ENCODE measurements around the gene FICD. TPM values are rescaled to one million over a fixed set of nuclear protein-coding genes. Genes with fewer than 3 reads are reported as not detected.

The FICD gene
- total and polyA plus RNA-seq, 9 of the 15 experiments (the other 6 are each of a cell fraction or from before 2014, with no cell fraction given): 0.88 to 4.5 (median 1.9) TPM

DNA sequence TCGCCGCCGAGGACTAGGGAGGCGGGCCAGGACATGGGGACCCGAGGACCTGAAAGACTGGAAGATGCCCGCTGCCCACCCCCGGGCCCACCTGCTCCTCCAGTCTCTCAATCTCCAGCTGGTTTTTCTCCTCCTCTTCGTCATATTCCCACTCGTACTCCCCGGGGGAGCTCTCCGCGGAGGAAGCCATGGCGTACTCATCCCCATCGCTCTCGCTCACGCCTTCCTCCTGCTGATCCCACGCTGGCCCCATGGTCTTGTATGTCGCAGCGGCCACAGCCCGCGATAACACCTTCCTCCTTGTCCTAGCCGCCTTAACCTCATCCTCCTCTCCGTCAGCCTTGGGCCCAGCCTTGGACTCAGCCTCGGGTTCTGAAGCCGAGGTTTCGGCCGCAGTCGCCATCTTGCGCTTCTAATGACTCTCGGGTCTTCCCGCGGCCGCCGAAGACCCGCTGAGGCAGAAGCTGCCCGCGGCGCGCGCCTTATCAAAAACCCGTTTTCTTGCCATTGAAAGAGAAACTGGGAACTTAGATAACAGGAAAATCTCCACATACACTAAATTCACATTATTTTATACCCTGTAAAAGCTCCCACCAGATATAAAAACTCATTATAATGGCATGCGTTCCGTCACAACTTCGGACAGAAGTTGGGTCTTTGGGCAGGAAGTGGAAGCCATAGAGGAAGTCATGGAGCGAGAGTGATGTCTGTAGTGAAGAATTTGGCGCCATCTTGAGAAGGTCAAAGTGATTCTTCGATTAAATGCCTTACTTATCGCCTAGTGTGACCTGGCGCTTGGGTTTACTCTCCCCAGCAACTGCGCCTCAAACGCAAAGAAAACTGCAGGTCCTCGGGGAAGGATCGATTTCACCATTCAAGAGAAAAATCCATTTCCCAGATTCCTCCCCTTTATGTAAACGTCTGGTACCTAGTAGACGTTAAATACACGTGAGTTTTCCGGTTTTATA lies 46.0 kb downstream of the FICD start, which contains the start of gene SART3 (continued):
- TF ChIP-seq, protein P1, sequence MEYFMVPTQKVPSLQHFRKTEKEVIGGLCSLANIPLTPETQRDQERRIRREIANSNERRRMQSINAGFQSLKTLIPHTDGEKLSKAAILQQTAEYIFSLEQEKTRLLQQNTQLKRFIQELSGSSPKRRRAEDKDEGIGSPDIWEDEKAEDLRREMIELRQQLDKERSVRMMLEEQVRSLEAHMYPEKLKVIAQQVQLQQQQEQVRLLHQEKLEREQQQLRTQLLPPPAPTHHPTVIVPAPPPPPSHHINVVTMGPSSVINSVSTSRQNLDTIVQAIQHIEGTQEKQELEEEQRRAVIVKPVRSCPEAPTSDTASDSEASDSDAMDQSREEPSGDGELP (CRISPR knock-in tag; IDR thresholded peaks at IDR 0.05; ENCODE audit: borderline replicate concordance): peak; percentile 50
- no peak for TF ChIP-seq FOXP1 (CRISPR knock-in tag; IDR thresholded peaks at IDR 0.05)
- peak; percentile 49 for TF ChIP-seq PML (IDR thresholded peaks at IDR 0.05; ENCODE audit: low read length)
- peak; percentile 96 for TF ChIP-seq RBFOX2 (IDR thresholded peaks at IDR 0.05; ENCODE audit: low read depth, low read length)
- TF ChIP-seq HDGF (IDR thresholded peaks at IDR 0.05): no peak
- TF ChIP-seq CBX8 (IDR thresholded peaks at IDR 0.05; ENCODE audit: borderline replicate concordance, extremely low read depth, low read depth, low read length, poor library complexity, severe bottlenecking): no peak
- TF ChIP-seq, protein P2, sequence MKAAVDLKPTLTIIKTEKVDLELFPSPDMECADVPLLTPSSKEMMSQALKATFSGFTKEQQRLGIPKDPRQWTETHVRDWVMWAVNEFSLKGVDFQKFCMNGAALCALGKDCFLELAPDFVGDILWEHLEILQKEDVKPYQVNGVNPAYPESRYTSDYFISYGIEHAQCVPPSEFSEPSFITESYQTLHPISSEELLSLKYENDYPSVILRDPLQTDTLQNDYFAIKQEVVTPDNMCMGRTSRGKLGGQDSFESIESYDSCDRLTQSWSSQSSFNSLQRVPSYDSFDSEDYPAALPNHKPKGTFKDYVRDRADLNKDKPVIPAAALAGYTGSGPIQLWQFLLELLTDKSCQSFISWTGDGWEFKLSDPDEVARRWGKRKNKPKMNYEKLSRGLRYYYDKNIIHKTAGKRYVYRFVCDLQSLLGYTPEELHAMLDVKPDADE (conservative IDR thresholded peaks at IDR 0.05; ENCODE audit: control insufficient read depth, low read depth, low read length): no peak; the same call in none of the 2 replicates
- TF ChIP-seq CXXC5 (CRISPR knock-in tag; IDR thresholded peaks at IDR 0.05): peak; percentile 41
- no peak for TF ChIP-seq NUFIP1 (IDR thresholded peaks at IDR 0.05; ENCODE audit: partially characterized antibody)
- TF ChIP-seq ZNF274 (IDR thresholded peaks at IDR 0.05; ENCODE audit: borderline replicate concordance, low read depth, low read length): no peak
- TF ChIP-seq ELF1 (tag; IDR thresholded peaks at IDR 0.05): peak; percentile 96
- TF ChIP-seq FOXM1 (IDR thresholded peaks at IDR 0.05; ENCODE audit: low read depth): 0 out of 2 replicates have a peak, but pooled peaks have one; percentile 16
- TF ChIP-seq FOXM1 (CRISPR knock-in tag; IDR thresholded peaks at IDR 0.05; ENCODE audit: low read depth): no peak
- 0 out of 2 replicates have a peak, but pooled peaks have one; percentile 29 for TF ChIP-seq ZKSCAN8 (CRISPR knock-in tag; IDR thresholded peaks at IDR 0.05)
- TF ChIP-seq, protein P3, sequence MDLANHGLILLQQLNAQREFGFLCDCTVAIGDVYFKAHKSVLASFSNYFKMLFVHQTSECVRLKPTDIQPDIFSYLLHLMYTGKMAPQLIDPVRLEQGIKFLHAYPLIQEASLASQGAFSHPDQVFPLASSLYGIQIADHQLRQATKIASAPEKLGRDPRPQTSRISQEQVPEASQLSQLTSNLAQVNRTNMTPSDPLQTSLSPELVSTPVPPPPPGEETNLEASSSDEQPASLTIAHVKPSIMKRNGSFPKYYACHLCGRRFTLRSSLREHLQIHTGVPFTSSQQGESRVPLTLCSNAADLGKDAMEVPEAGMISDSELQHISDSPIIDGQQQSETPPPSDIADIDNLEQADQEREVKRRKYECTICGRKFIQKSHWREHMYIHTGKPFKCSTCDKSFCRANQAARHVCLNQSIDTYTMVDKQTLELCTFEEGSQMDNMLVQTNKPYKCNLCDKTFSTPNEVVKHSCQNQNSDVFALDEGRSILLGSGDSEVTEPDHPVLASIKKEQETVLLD (IDR thresholded peaks at IDR 0.05): no peak
- TF ChIP-seq, protein P4, sequence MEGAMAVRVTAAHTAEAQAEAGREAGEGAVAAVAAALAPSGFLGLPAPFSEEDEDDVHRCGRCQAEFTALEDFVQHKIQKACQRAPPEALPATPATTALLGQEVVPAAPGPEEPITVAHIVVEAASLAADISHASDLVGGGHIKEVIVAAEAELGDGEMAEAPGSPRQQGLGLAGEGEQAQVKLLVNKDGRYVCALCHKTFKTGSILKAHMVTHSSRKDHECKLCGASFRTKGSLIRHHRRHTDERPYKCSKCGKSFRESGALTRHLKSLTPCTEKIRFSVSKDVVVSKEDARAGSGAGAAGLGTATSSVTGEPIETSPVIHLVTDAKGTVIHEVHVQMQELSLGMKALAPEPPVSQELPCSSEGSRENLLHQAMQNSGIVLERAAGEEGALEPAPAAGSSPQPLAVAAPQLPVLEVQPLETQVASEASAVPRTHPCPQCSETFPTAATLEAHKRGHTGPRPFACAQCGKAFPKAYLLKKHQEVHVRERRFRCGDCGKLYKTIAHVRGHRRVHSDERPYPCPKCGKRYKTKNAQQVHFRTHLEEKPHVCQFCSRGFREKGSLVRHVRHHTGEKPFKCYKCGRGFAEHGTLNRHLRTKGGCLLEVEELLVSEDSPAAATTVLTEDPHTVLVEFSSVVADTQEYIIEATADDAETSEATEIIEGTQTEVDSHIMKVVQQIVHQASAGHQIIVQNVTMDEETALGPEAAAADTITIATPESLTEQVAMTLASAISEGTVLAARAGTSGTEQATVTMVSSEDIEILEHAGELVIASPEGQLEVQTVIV (CRISPR knock-in tag; IDR thresholded peaks at IDR 0.05; ENCODE audit: borderline replicate concordance): no peak
- TF ChIP-seq SRSF3 (IDR thresholded peaks at IDR 0.05; ENCODE audit: insufficient read depth, low read length): no peak
- TF ChIP-seq ZEB2 (IDR thresholded peaks at IDR 0.05): no peak
- TF ChIP-seq NCOA6 (IDR thresholded peaks at IDR 0.05): no peak
- TF ChIP-seq FOSL1 (tag; conservative IDR thresholded peaks at IDR 0.05): 0 out of 2 replicates have a peak, but pooled peaks have one; percentile 51
- no peak for TF ChIP-seq ARNT (IDR thresholded peaks at IDR 0.05)
- TF ChIP-seq HDAC3 (IDR thresholded peaks at IDR 0.05; ENCODE audit: borderline replicate concordance, partially characterized antibody): peak; percentile 54

Data from K562 (cell line).